Endothelial cell (in vitro differentiated cells): ENCODE measurements around the gene PAPPA2. TPM values are rescaled to one million over a fixed set of nuclear protein-coding genes. Genes with fewer than 3 reads are reported as not detected.
"Not testable (repeated sequence)": the region's sequence is repeated elsewhere in the genome, so short reads cannot be mapped to it uniquely, and the experiment has no call there.

Experiments
- DNase-seq: peaks from one replicate; pipeline ENCODE4 v3.0.0; 2021; ENCODE audit warnings: low spot score
- H3K27ac Mint-ChIP-seq: one replicate; pipeline ENCODE4 v1.8.0; 2021; ENCODE audit warnings: mixed read lengths, inconsistent platforms; ENCODE audit not compliant: unreplicated experiment
- H3K27me3 Mint-ChIP-seq: one replicate; pipeline ENCODE4 v1.8.0; 2021; ENCODE audit warnings: mild to moderate bottlenecking, moderate library complexity, mixed read lengths, inconsistent platforms; ENCODE audit not compliant: unreplicated experiment
- H3K36me3 Mint-ChIP-seq: one replicate; pipeline ENCODE4 v1.8.0; 2021; ENCODE audit warnings: mild to moderate bottlenecking, low read depth, mixed read lengths, inconsistent platforms; ENCODE audit not compliant: unreplicated experiment
- H3K4me1 Mint-ChIP-seq: one replicate; pipeline ENCODE4 v1.8.0; 2021; ENCODE audit warnings: mild to moderate bottlenecking, mixed read lengths, inconsistent platforms; ENCODE audit not compliant: unreplicated experiment
- H3K4me3 Mint-ChIP-seq: one replicate; pipeline ENCODE4 v1.8.0; 2021; ENCODE audit warnings: mild to moderate bottlenecking, mixed read lengths, inconsistent platforms; ENCODE audit not compliant: unreplicated experiment
- H3K9me3 Mint-ChIP-seq: one replicate; pipeline ENCODE4 v1.8.0; 2021; ENCODE audit warnings: mixed read lengths, inconsistent platforms; ENCODE audit not compliant: unreplicated experiment
- CTCF ChIP-seq: fragments of 200-600 bp; sonication (generic); IDR thresholded peaks from one replicate; pipeline ENCODE4 v1.5.0; 2021; ENCODE audit warnings: antibody characterized with exemption; ENCODE audit not compliant: unreplicated experiment
- total RNA-seq: library from RNA; stranded (reverse); fragmentation: NEBNext Ultra II Directional; extraction: Animal tissue kit (Norgen Biotek cat#: 25700); gene quantifications from one replicate; pipeline ENCODE4 v1.2.1, GENCODE V29; 2021; ENCODE audit not compliant: unreplicated experiment

The PAPPA2 gene
- total RNA-seq, 1 donor from 2014 or later = 0.33 TPM

- no peaks in the 10 kb centered on the region for H3K27me3 Mint-ChIP-seq
- DNase-seq = no peak
Observed at GRCh38 chr1:176440176-176440575, 22.8 kb upstream of the PAPPA2 start.

GRCh38 chr1:176444286-176444685, 18.7 kb upstream of the PAPPA2 start:
- no peak for TF ChIP-seq CTCF
- no peak overlapping the region for H3K27ac Mint-ChIP-seq
- no peaks in the 10 kb centered on the region for H3K36me3 Mint-ChIP-seq
- no peaks in the 10 kb centered on the region for H3K9me3 Mint-ChIP-seq
- H3K27me3 Mint-ChIP-seq = no peaks in the 10 kb centered on the region
- H3K4me3 Mint-ChIP-seq = no peak overlapping the region
- H3K4me1 Mint-ChIP-seq = peaks cover 6% of the 10 kb centered on the region
- DNase-seq = no peak

More at GRCh38 chr1:176440176-176440575, 22.8 kb upstream of the PAPPA2 start:
- Mint-ChIP-seq H3K27ac (no peak overlapping the region), H3K36me3 (no peaks in the 10 kb centered on the region), H3K9me3 (no peaks in the 10 kb centered on the region), H3K4me1 (peaks cover 6% of the 10 kb centered on the region), H3K4me3 (no peak overlapping the region)
- no peak for TF ChIP-seq CTCF

DNA sequence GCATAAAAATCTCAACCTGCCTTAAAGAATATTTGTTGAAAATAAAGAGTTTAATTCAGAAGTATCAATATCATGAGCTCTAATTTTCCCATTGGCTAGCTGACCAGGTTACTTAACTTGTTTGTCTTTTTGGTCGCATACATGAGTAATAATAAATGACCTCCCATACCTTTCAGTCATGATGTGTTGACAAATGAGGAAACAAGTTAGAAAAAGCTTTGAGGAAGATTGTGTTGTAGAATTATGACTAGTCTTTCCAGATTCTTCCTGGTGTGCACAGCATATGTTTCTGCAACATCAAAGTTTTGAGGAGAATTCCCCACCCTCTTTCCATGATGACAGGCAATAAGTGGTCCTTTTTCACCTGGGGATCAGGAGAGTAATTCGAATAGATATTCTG, 17.6 kb upstream of the PAPPA2 start:
- Mint-ChIP-seq H3K9me3 (no peaks in the 10 kb centered on the region), H3K4me3 (no peak overlapping the region), H3K4me1 (peaks cover 6% of the 10 kb centered on the region), H3K36me3 (no peaks in the 10 kb centered on the region), H3K27me3 (no peaks in the 10 kb centered on the region), H3K27ac (no peak overlapping the region)
- no peak for TF ChIP-seq CTCF
- DNase-seq = no peak

GRCh38 chr1:176448340-176448739, 14.6 kb upstream of the PAPPA2 start:
- no peak overlapping the region for H3K4me3 Mint-ChIP-seq
- TF ChIP-seq CTCF = no peak
- no peaks in the 10 kb centered on the region for H3K4me1 Mint-ChIP-seq
- H3K9me3 Mint-ChIP-seq = no peaks in the 10 kb centered on the region
- H3K36me3 Mint-ChIP-seq = peaks cover 4% of the 10 kb centered on the region
- DNase-seq = no peak
- no peaks in the 10 kb centered on the region for H3K27me3 Mint-ChIP-seq
- no peak overlapping the region for H3K27ac Mint-ChIP-seq

GRCh38 chr1:176450526-176450925, 12.4 kb upstream of the PAPPA2 start:
- Mint-ChIP-seq H3K36me3 (peaks cover 4% of the 10 kb centered on the region), H3K27ac (no peak overlapping the region), H3K9me3 (no peaks in the 10 kb centered on the region), H3K4me1 (no peaks in the 10 kb centered on the region), H3K4me3 (no peak overlapping the region), H3K27me3 (no peaks in the 10 kb centered on the region)
- DNase-seq = no peak
- no peak for TF ChIP-seq CTCF

DNA sequence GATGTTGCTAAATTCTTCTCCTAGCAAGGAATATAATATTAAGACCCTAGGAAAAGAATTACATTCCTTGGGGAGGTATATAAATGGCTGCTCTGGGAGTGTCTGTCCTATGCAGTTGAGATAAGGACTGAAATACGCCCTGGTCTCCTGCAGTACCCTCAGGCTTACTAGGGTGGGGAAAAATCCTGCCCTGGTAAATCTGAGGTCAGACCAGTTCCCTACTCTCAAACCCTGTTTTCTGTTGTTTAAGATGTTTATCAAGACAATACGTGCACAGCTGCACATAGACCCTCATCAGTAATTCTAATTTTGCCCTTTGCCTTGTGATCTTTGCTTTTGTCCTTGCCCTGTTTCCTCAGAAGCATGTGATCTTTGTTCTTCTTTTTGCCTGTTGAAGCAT, 11.2 kb upstream of the PAPPA2 start:
- not testable (repeated sequence) for H3K9me3 Mint-ChIP-seq, DNase-seq, H3K27ac Mint-ChIP-seq

More for the DNA sequence above, 11.2 kb upstream of the PAPPA2 start:
- H3K4me3 Mint-ChIP-seq, H3K36me3 Mint-ChIP-seq, H3K4me1 Mint-ChIP-seq, H3K27me3 Mint-ChIP-seq: not testable (repeated sequence)
